ENCODE data around the gene BABAM2.
"Not testable (repeated sequence)": the region's sequence is repeated elsewhere in the genome, so short reads cannot be mapped to it uniquely, and the experiment has no call there.

BABAM2 gene

GRCh38 chr2:28074137-28074536 lies 183.6 kb downstream of the BABAM2 start:
- no peak for DNase-seq (ENCODE audit: low spot score)

DNA sequence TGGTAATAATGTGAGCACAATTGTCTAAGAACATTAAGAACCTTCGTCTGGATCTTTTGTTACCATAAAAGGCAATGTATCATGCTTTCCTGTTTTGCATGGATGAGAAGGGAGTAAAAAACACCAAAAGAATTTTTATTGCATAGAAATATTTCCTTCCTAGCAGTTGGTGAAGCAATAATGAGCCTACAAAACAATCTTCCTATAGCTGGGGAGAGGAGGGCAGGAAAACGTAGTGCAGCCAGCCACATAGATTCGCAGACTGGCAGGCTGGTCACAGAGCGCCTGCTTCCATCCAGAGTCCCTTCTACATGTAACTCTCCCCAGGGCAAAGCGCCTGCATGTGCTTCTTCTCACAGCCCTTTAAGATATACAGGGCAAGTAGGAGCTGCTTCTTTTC lies 190.4 kb downstream of the BABAM2 start:
- peak; percentile 50 for DNase-seq (ENCODE audit: low spot score)

- DNase-seq (ENCODE audit: low spot score): peak; percentile 19
These were observed 191.6 kb downstream of the BABAM2 start for GRCh38 chr2:28082131-28082530.

DNA sequence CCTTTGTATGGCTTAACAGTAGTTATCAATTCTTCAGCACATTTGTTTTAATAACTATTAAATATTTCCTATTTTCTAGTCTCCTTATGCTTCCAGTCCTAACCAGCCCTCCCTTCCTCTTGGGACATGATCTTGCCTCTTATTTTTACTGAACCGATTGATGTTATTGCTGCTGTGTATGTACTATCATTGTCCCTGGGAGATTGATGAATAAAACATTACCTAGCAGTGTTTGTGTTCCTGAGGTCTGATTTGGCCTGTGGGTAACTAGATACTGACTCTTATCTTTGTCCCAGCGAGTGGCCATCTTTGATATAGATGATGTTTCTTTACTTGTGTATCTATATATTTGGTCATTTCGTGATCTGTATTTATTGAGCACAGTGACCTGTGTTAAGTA lies 192.9 kb downstream of the BABAM2 start:
- no peak for DNase-seq (ENCODE audit: low spot score)

DNA sequence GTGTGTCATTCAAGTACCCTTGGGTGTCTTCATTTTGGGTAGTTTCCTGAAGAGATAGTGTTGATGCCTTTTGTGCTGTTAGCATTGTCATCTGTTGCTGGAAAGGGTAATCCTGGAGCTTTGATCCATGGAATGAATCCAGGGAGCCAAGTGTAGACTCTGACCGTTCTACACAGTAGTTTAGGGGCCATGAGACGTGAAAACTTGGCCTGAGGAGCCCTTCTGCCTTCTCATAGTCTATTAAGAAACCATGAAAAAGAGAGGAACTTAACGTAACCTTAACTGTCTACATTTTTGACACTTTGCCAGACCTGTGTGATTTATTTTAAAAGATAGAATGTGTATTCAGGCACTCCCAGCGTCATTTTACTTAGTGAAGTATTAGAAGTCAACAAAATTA lies 194.0 kb downstream of the BABAM2 start:
- DNase-seq (ENCODE audit: low spot score): peak; percentile 27

DNA sequence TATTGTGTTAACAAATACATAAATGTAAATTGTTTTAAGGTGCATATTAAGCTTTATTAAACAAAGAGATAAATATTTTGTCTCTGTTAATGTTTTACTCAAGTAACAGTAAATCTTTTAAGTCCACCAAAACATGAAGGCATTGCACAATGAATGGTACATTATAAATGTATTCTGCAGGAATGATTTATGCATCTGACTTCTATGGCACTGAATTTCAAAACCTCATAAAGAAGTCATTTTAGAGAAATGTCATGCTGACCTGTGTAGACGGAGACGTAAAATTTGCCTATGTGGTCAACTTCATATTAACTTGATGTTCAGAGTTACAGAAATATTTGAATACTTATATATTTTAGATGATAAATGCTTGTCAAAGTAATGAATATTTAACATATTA lies 194.7 kb downstream of the BABAM2 start:
- DNase-seq (ENCODE audit: low spot score): no peak

GRCh38 chr2:28086611-28087010 lies 196.1 kb downstream of the BABAM2 start:
- no peak for DNase-seq (ENCODE audit: low spot score)

- DNase-seq (ENCODE audit: low spot score): peak; percentile 16
These were observed 198.4 kb downstream of the BABAM2 start for GRCh38 chr2:28088970-28089369.

DNA sequence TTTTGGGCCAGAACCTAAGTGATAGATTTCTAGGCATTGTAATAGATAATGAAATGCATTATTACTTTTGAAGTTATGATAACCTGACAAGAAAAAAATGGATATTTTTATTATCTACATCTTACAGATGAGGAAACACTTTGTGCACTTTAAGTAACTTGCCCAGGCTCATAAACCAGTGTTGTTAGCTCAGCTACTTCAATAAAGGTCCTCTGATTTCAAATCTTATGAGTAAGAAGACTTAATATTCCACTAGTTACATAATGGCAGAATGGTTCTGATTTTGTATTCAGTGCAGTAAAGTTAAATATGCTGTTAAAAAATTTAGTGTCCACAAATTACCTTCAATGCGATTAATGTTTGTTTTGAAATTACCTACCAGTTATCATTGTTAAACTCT lies 199.0 kb downstream of the BABAM2 start:
- no peak for DNase-seq (ENCODE audit: low spot score)

DNA sequence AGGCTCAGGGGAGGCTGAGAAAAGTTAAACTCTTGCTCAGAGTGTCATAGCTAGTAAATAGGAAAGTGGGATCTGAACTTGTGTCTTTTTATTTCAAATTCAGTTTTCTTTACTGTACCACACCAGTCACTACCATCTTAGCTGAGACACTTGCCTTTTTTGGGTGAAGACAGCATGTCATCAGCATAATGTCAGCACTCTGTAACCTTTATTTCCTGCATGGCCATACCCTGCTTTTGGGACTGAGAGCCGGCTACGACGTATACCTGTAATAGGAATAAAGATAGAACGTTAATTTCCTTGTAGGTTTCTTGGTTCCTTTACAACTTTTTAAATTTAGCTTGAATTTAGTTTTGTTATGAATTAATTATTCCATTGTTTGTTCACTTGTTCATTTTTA lies 202.8 kb downstream of the BABAM2 start:
- DNase-seq (ENCODE audit: low spot score): no peak

DNA sequence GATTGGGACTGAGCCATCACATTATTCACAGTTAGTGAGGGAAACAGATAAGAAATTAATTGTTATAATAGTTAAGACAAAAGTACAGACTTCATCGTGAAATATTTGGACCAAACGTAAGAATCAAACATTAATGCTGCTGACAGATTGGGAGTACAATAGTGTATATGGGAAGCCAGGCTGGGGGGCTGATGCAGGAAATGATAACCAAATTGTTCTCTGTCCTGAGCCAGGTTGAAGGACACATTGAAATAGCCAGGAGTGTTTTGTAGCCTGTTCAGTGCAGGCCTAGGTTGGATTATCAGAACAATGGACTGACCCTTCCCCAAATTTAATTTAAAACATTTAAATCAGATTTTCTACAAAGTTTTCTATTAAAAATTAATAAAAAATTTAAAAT lies 203.2 kb downstream of the BABAM2 start:
- DNase-seq (ENCODE audit: low spot score): no peak

DNA sequence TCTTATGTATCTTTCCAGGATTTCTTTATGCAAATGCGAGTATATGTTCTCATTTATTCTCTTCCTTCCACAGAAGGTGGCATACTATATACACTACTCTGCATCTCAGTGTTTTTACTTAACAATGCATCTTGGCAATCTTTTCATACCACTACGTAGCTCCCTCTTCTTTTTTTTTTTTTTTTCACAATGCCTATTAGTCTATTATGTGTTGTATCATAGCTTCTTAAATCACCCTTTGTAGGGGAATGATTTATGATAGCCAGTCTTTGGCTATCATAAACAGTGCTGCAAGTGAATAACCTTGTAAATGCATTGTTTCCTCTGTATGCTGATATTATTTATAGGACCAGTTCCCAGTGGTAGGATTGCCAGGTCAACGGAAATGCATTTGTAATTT lies 204.2 kb downstream of the BABAM2 start:
- no peak for DNase-seq (ENCODE audit: low spot score)

- no peak for DNase-seq (ENCODE audit: low spot score)
These were observed 205.1 kb downstream of the BABAM2 start for GRCh38 chr2:28095622-28096021.

DNA sequence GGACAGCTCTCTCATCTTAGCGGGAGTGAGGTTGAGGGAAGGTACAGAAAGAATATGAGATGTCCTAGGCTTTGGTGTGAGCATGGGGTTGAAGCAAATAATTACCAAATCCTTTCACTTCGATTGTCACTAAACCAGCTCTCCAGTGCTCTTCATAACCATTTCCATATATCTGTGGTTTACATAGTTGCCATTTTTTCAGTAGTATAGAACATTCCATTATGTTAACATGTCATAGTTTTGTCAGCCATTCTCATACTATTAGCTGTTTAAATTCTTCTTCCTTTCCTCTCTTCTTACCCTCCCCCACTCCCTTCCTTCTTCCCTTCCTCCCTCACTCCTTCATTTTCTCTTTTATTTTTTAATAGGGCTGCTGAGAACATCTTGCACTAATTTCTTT lies 205.9 kb downstream of the BABAM2 start:
- DNase-seq (ENCODE audit: low spot score): no peak

GRCh38 chr2:28098501-28099225 lies 208.1 kb downstream of the BABAM2 start:
- no peak for DNase-seq (ENCODE audit: low spot score)

GRCh38 chr2:28101123-28101522 lies 210.6 kb downstream of the BABAM2 start:
- no peak for DNase-seq (ENCODE audit: low spot score)

GRCh38 chr2:28101892-28102291 lies 211.4 kb downstream of the BABAM2 start:
- DNase-seq (ENCODE audit: low spot score): no peak

GRCh38 chr2:28102455-28102874 lies 211.9 kb downstream of the BABAM2 start:
- DNase-seq (ENCODE audit: low spot score): no peak

DNA sequence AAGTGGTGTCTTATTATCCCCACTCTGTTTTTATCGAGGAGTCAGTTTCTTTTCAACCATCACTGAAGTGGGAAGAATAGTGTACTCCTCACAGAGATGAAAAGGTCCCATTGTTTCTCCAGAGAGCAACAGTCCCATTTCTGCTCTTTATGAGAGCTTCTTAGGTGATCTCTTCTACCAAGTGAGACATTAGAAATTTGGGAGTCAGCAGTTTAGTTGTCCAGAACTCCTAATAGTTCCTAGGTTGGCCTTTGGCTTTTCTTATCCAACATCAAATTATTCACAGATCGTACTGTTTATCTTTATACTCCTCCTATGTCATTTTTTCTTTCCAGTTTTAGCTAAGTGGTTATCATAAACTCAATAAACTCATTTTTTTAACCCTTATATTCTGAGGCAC lies 213.1 kb downstream of the BABAM2 start:
- DNase-seq (ENCODE audit: low spot score): no peak

DNA sequence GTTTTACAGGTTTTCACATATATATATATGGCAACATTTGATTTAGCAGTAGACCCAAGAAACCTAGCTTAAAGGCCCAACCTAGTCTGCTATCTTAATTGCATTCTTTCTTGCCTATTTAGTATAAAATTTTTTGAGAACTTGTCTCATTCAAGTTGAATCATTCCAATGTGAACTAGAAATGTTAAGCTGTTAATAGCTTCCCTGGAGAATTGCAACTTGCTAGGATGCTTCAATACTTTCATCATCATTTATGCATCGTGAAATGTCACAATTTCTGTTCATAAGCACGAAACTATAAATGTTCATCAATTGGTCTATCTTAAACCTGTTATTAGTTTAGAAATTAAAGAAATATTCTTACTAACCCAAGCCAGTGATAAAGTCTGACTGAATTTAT lies 217.6 kb downstream of the BABAM2 start:
- no peak for DNase-seq (ENCODE audit: low spot score)

- not testable (repeated sequence) for DNase-seq (ENCODE audit: low spot score)
These were observed 223.2 kb downstream of the BABAM2 start for GRCh38 chr2:28113771-28114170.

DNA sequence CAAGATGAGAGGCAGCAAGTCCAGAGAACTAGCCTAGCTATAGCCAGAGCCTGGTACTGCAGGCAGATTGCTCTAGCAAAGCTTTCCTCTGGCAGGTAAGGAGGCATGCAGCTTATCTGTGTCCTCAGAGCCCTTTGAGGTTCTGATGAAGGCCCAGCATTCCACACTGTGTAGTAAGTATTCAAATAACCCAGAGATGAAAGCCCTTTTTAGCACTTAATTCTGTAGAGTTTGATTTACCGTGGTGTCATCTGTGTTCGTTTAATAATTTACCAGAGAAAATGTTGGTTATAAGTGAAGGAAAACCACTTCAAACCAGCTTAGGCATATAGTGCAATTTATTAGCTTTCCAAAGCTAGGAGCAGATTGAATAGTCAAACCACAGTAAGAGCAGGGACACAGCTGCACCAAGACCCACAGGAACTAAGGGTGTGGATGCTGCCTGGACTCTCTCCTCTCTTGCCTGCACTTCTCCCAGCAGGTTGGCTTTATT lies 226.6 kb downstream of the BABAM2 start:
- peak; percentile 67 for DNase-seq (ENCODE audit: low spot score)

DNA sequence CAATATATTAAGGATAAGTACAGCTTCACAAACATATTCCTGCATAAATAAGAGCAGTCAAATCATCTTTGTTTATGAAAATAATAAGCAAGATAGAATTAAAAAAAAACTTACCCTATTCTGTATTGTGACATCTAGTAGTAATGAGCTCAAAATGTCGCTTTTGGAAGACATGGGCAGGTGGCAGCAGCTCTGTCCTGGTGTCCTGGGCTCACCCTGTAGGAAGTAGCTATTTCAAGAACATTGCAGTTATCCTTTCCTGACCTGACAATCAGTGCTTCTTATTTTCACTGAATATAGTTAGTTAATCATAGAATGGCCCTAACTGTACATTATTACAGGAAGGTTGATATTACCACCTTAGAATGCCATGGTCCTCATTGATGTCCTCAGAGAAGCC lies 229.1 kb downstream of the BABAM2 start:
- DNase-seq (ENCODE audit: low spot score): no peak

- no peak for DNase-seq (ENCODE audit: low spot score)
These were observed 237.9 kb downstream of the BABAM2 start for GRCh38 chr2:28128281-28128950.

Measured in LoVo (cell line).